Measurements from ENCODE around the gene CCND1.
"Not testable (repeated sequence)": the region's sequence is repeated elsewhere in the genome, so short reads cannot be mapped to it uniquely, and the experiment has no call there.

Gene CCND1

DNA sequence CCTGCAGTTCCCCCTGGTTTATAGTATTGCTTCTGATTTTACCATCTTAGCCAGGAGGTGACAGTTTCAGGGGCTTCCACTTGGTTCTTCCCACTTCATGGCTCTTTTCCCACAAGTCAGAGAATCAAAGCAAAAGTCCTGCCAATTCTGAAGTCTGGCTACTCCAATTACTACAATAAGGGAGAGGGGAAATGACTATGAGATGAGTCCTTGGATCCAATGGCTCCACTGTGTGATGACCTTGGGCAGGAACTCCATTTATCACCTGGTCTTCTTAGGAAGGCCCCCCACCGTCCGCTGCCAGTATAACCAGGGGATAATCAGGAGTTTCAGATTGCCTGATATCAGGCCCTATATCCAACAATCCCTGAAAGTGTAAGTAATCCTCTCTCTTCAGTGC, 31.6 kb upstream of the CCND1 start:
- DNase-seq, result no peak
- peaks cover 0 to 3% of the 10 kb centered on the region in 2 donors for H3K4me1 Mint-ChIP-seq
- H3K36me3 Mint-ChIP-seq, result peaks cover 0 to 3% of the 10 kb centered on the region in 2 donors

DNA sequence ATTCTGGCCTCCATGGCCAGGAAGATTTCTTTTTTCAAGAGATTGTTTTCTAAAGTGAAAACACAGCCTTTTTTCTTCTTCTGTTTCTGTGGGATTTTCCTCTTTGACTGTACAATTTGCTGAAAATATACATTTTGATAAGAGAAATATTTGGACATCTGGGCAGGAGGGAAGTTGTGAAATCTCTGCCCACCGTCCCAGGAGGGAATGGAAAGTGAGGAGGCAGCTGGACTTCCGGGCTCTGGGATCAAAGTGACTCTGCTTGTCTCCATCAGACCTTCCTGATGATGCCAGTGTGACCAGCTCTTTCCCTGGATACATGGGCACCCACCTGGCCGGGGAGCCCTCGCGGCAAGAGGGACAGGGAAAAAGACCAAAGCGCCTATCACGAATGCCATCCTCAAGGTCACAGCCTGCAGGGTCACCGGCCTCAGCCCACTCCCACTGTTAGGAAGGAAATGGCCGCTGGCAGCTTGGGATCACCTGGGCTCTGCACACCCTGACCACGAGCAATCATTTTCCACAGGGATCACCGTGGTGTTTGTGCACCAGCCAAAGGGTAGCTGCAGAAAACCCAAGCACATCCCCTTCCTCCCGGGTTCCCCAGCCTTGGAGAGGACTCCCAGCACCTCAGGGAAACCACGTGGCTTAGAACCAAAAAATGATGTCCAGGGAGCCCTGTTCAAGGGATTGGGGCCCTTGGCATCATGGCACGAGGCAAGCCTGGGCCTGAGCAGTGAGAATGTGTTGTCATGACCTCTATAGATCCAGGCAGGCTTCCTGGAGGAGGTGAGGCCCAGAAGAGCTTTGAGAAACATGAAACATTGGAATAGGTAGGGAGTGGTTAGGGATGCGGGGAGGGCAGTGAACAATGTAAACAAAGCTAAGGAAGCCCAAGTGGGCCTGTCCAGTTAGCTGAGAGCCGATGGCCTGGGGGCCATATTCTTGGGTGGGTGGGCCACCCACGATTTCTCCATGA, 29.1 kb upstream of the CCND1 start:
- H3K4me3 Mint-ChIP-seq, result no peak overlapping the region
- DNase-seq (no peak), ATAC-seq (replicated peaks) (no peak)
- H3K27me3 Mint-ChIP-seq, result peaks cover 29 to 41% of the 10 kb centered on the region in 2 donors
- peaks cover 0 to 3% of the 10 kb centered on the region in 2 donors for H3K4me1 Mint-ChIP-seq
- H3K27ac Mint-ChIP-seq, result no peak overlapping the region
- H3K9me3 Mint-ChIP-seq, result peaks cover 6 to 9% of the 10 kb centered on the region in 2 donors
- peaks cover 0 to 3% of the 10 kb centered on the region in 2 donors for H3K36me3 Mint-ChIP-seq

More for the DNA sequence above, 31.6 kb upstream of the CCND1 start:
- Mint-ChIP-seq H3K27ac (no peak overlapping the region), H3K27me3 (peaks cover 34 to 47% of the 10 kb centered on the region in 2 donors), H3K9me3 (peaks cover 6 to 9% of the 10 kb centered on the region in 2 donors), H3K4me3 (no peak overlapping the region)
- no peak for ATAC-seq (replicated peaks)

DNA sequence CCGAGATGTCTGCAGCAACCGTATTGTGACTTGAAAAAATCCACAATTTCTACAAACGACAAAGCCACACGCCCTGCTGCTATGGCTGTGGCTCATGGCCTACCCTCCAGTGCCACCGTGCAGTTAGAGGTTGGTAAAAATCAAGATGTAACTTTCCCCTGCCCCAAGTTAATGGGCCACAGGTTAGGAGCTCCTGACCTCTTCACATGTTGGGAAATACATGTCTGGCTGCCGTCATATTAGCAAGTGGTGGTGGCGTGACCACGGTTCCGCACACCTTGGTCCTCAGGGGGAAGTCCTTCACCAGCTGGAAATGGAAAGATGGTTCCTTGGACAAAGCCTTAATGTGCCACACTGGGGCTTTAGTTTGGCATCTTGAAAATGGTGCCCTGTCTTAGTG, 27.4 kb upstream of the CCND1 start:
- no peak overlapping the region for H3K27ac Mint-ChIP-seq
- H3K36me3 Mint-ChIP-seq, result peaks cover 0 to under 1% of the 10 kb centered on the region in 2 donors
- DNase-seq (no peak), ATAC-seq (replicated peaks) (no peak)
- H3K9me3 Mint-ChIP-seq, result peaks cover under 1 to 3% of the 10 kb centered on the region in 2 donors
- H3K4me3 Mint-ChIP-seq, result no peak overlapping the region
- peaks cover 0 to 3% of the 10 kb centered on the region in 2 donors for H3K4me1 Mint-ChIP-seq
- H3K27me3 Mint-ChIP-seq, result peaks cover 40 to 44% of the 10 kb centered on the region in 2 donors

DNA sequence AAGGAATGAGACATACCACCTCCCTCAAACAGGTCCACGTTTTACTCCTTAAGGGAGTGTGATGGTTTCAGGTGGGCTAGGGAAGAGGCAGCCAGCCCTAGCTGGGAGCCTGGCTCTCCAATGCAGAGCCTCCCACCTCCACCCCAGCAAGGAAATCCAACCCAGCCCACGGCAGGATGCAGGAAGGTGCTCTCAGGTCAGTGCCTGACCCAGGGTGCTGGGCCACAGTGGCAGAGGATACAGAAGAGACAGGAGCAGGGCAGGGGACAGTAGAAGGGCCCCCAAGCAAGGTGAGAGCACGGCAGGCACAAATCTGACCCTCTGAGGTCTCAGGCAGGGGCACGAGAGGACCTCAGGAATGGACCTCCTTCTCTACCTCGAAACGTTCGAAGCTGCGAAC, 26.9 kb upstream of the CCND1 start:
- no peaks in the 10 kb centered on the region for H3K9me3 Mint-ChIP-seq
- no peak overlapping the region for H3K4me3 Mint-ChIP-seq
- peaks cover 41 to 49% of the 10 kb centered on the region in 2 donors for H3K27me3 Mint-ChIP-seq
- H3K36me3 Mint-ChIP-seq, result no peaks in the 10 kb centered on the region
- no peak overlapping the region for H3K27ac Mint-ChIP-seq
- peaks cover 0 to 3% of the 10 kb centered on the region in 2 donors for H3K4me1 Mint-ChIP-seq
- DNase-seq (no peak), ATAC-seq (replicated peaks) (no peak)

DNA sequence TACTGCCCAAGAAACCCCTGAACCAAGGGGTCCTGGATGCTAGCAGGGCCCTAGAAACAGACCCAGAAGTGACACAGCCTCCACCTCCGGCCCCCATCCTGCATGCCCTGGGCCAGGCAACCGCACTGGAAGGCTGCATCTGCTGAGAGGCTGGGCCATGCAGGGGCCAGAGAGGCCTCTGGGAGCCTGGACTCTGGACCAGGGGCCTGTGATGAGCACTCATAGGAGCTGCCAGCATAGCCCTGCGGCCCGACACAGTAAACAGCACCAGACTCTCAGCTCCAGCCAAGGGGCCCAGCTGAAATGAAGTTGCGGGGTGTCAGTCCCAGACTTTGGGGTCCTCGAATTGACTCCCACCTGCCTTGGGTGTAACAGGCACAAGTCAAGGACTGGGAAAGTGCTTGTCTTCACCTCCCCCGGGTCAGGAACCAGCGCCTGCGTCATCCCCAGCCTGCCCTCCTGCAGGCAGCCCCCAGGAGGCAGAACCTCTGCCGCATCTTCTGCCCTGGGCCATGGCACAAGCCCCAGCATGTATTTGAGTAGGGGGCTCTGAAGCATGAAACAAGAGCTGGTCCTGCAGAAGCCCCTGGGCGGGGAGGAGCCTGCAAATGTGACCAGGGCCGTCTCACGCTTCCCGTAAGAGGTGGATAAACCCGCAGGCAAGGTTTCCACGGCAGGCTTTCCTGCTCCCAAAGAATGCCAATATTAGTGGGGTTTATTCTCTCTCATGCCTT, 25.2 kb upstream of the CCND1 start:
- no peak overlapping the region for H3K27ac Mint-ChIP-seq
- H3K36me3 Mint-ChIP-seq, result no peaks in the 10 kb centered on the region
- H3K9me3 Mint-ChIP-seq, result no peaks in the 10 kb centered on the region
- DNase-seq, result no peak
- peaks cover 50 to 52% of the 10 kb centered on the region in 2 donors for H3K27me3 Mint-ChIP-seq
- no peak overlapping the region for H3K4me3 Mint-ChIP-seq
- no peak for ATAC-seq (replicated peaks)
- peaks cover 0 to 3% of the 10 kb centered on the region in 2 donors for H3K4me1 Mint-ChIP-seq

DNA sequence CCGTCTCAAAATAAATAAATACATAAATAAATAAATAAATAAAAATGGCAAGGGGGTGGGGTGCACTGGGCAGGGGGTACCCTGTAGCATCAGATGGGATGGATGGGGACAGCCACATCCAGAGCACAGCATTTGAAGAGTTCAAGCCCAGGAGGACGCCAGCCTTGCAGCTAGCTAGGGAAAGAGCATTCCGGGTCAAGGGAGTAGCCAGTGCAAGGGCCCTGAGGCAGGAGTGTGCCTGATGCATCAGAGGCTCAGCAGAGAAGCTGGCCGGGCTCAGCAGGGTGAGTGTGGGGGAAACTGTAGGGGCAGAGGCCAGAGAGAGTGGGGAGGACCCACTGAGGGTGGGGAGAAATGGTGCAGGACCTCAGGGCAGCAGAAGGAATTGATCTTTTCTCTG, 23.7 kb upstream of the CCND1 start:
- Mint-ChIP-seq H3K27me3 (peaks cover 42 to 51% of the 10 kb centered on the region in 2 donors), H3K27ac (peak overlapping the region; percentile 21), H3K36me3 (no peaks in the 10 kb centered on the region), H3K4me1 (peaks cover 0 to 3% of the 10 kb centered on the region in 2 donors), H3K4me3 (no peak overlapping the region), H3K9me3 (no peaks in the 10 kb centered on the region)
- ATAC-seq (replicated peaks) (no peak), DNase-seq (no peak)

DNA sequence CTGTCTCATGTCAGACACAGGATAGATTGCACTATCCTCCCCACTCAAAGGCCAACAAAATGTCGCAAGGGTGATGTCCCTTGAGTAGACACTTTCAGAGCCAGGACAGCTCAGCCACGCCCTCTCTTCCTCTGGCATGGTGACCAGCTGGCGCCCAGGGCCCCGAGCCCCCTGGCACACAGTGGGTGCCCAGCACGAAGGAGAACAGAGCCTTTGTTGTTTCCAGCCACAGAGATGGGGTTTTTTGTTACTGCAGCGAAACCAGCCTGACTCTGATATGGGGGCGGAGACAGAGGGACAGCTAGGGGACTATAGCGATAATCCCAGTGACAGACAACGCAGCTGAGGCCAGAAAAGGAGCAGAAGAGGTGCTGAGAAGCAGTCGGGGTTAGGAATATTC, 23.3 kb upstream of the CCND1 start:
- H3K9me3 Mint-ChIP-seq, result no peaks in the 10 kb centered on the region
- no peak overlapping the region for H3K27ac Mint-ChIP-seq
- H3K4me1 Mint-ChIP-seq, result peaks cover 0 to 3% of the 10 kb centered on the region in 2 donors
- H3K27me3 Mint-ChIP-seq, result peaks cover 39 to 51% of the 10 kb centered on the region in 2 donors
- H3K36me3 Mint-ChIP-seq, result no peaks in the 10 kb centered on the region
- DNase-seq, result no peak
- H3K4me3 Mint-ChIP-seq, result no peak overlapping the region
- no peak for ATAC-seq (replicated peaks)

DNA sequence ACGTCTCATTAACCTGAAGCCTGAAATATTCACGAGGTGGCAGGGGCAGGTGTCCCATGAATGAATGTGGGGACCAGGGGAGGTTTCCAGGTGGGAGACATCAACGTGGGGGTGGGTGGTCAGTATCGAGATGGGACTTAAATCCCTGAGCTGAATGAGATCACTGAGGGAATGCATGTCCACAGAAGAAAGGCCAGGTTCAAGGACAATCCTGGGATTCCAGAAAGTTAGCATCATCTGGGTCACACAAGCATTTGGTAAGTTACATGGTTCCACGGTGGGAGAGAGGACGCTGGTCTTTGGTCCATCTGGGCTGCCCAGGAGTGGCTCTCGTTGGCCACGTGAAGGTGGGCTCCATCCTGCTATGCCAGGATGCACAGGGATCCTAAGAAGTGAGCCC, 22.7 kb upstream of the CCND1 start:
- Mint-ChIP-seq H3K4me3 (no peak overlapping the region), H3K27ac (no peak overlapping the region), H3K27me3 (peaks cover 39 to 51% of the 10 kb centered on the region in 2 donors), H3K4me1 (peaks cover 0 to 3% of the 10 kb centered on the region in 2 donors), H3K9me3 (no peaks in the 10 kb centered on the region), H3K36me3 (no peaks in the 10 kb centered on the region)
- no peak for DNase-seq
- ATAC-seq (replicated peaks), result no peak

DNA sequence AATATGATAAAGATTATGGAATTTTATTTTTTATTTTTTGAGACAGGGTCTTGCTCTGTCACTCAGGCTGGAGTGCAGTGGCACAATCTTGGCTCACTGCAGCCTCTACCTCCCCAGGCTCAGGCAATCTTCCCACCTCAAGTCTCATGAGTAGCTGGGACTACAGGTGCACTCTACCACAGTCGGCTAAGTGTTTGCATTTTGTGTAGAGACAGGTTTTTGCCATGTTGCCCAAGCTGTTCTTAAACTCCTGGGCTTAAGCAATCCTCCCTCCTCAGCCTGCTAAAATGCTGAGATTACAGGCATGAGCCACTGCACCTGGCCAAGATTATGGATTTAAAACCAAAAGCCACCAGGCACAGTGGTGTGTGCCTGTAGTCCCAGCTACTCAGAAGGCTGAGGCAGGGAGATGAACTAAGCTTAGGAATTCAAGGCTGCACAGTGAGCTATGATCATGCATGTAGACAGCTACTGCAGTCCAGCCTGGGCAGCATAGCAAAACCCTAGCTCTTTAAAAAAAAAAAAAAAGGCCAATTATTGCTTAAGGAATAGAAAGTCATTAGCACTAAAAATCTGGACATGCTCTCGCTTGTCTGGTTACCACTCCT, 20.2 kb upstream of the CCND1 start:
- no peak overlapping the region for H3K27ac Mint-ChIP-seq
- H3K9me3 Mint-ChIP-seq, result no peaks in the 10 kb centered on the region
- DNase-seq (no peak), ATAC-seq (replicated peaks) (no peak)
- H3K4me3 Mint-ChIP-seq, result no peak overlapping the region
- no peaks in the 10 kb centered on the region for H3K36me3 Mint-ChIP-seq
- H3K27me3 Mint-ChIP-seq, result peaks cover 38 to 61% of the 10 kb centered on the region in 2 donors
- peaks cover 4 to 7% of the 10 kb centered on the region in 2 donors for H3K4me1 Mint-ChIP-seq

DNA sequence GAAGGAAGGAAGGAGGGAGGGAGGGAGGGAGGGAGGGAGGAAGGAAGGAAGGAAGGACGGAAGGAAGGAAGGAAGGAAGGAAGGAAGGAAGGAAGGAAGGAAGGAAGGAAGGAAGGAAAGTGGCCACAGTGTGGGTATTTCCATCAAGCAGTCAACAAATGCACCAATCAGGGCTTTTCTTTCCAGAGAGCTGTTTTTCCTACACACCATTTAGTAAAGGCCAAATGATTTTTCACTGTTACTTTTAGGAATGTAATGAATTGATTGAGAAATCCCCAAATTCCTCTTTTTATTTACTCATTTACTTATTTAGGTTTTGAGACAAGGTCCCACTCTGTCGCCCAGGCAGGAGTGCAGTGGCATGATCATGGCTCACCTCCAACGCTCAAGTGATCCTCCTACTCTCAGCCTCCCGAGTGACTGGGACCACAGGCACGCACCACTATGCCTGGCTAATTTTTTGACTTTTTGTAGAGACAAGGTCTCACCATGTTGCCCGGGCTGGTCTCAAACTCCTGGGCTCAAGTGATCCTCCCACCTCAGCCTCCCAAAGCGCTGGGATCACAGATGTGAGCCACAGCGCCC, 18.8 kb upstream of the CCND1 start:
- peaks cover 45 to 66% of the 10 kb centered on the region in 2 donors for H3K27me3 Mint-ChIP-seq
- not testable (repeated sequence) for H3K36me3 Mint-ChIP-seq; DNase-seq; H3K9me3 Mint-ChIP-seq; H3K4me3 Mint-ChIP-seq; H3K27ac Mint-ChIP-seq; ATAC-seq (replicated peaks); H3K4me1 Mint-ChIP-seq

DNA sequence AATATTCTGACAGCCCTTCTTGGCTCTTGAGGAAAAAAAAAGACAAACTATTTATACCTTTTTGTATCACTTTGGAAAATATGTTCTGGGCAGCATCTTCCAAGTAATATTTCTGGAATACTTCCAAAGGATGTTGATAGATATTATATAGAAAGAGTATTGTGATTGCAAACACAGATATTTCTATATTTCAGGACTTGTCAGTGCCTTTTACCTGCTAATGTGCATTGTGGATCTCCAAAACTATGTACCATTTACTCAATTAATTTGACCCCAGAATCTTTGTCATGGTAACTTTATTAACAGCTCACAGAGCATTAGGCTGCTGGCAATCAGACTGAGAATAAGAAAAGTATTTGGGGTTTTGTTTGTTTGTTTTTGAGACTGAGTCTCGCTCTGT, 16.7 kb upstream of the CCND1 start:
- Mint-ChIP-seq H3K4me1 (peaks cover 4 to 7% of the 10 kb centered on the region in 2 donors), H3K9me3 (peaks cover 4 to 6% of the 10 kb centered on the region in 2 donors), H3K36me3 (peaks cover 3 to 4% of the 10 kb centered on the region in 2 donors), H3K4me3 (no peak overlapping the region), H3K27me3 (peaks cover 34 to 61% of the 10 kb centered on the region in 2 donors), H3K27ac (no peak overlapping the region)
- ATAC-seq (replicated peaks) (no peak), DNase-seq (no peak)

DNA sequence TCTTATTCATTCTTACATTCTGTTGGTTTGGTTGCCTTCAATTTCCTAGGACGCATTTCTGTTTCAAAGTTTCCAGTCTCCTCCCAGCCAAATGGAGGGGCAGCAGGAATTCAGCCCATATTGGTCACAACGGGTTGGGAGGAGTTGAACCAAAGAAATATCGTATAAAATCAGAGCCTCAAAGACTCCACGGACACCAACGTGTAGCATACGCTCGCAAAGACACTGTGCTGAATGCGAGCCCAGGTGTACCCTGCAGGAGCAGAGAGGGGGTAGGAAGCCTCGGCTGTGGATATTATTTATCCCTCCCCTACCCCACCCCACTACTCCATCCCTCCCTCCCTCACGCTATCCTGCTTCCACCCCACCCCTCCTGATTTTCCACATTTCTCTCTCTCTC, 15.5 kb upstream of the CCND1 start:
- peaks cover 34 to 62% of the 10 kb centered on the region in 2 donors for H3K27me3 Mint-ChIP-seq
- peaks cover 4 to 7% of the 10 kb centered on the region in 2 donors for H3K4me1 Mint-ChIP-seq
- no peak for DNase-seq
- H3K4me3 Mint-ChIP-seq, result no peak overlapping the region
- ATAC-seq (replicated peaks), result no peak
- H3K9me3 Mint-ChIP-seq, result peaks cover 12 to 13% of the 10 kb centered on the region in 2 donors
- peaks cover 4 to 11% of the 10 kb centered on the region in 2 donors for H3K36me3 Mint-ChIP-seq
- H3K27ac Mint-ChIP-seq, result no peak overlapping the region

DNA sequence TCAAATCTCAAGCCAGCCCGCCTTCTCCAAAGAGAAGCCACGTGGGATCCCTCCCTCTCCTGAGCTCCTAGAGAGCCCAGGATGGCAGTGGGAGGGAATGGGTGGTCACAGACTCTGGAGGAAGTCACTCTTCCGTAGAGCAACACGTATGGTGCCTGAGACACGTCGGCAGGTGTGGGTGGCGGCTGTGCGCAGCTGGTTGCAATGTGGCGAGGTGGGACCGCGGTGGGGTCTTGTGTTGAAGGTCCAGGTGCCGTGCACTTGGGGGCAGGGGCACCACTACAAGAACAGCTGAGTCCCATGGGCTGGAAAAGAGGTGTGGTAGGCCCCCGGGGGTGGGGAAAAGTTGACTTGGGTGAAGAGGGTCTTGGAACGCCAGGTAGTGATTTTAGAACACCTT, 13.4 kb upstream of the CCND1 start:
- ATAC-seq (replicated peaks), result no peak
- H3K27ac Mint-ChIP-seq, result no peak overlapping the region
- H3K9me3 Mint-ChIP-seq, result peaks cover 12 to 13% of the 10 kb centered on the region in 2 donors
- peaks cover 4 to 7% of the 10 kb centered on the region in 2 donors for H3K4me1 Mint-ChIP-seq
- peaks cover 45 to 74% of the 10 kb centered on the region in 2 donors for H3K27me3 Mint-ChIP-seq
- peaks cover 4 to 11% of the 10 kb centered on the region in 2 donors for H3K36me3 Mint-ChIP-seq
- DNase-seq, result no peak
- H3K4me3 Mint-ChIP-seq, result no peak overlapping the region

DNA sequence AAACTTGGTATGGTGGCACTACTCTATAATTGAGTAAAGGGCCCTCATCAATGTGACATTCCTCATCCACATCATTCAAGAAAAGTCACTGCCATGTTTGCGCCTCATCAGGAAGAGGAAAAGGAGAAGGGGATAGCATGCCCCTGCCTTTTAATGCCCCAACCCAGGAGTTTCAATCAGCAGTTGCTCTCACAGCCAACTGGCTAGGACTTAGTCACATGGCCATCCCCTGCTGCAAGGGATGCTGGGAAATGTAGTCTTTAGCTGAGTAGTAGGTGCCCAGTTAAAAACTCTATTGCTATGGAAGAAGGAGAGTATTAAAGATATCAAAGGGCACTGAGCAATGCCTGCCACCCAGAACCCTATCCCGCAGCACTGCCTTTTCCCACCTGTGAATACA, 10.9 kb upstream of the CCND1 start:
- peaks cover 56 to 85% of the 10 kb centered on the region in 2 donors for H3K27me3 Mint-ChIP-seq
- H3K4me3 Mint-ChIP-seq, result no peak overlapping the region
- peak; percentile 51 to 52 for ATAC-seq (replicated peaks)
- no peak for DNase-seq
- H3K36me3 Mint-ChIP-seq, result peaks cover 4 to 11% of the 10 kb centered on the region in 2 donors
- peaks cover 12 to 13% of the 10 kb centered on the region in 2 donors for H3K9me3 Mint-ChIP-seq
- H3K4me1 Mint-ChIP-seq, result peaks cover 4 to 5% of the 10 kb centered on the region in 2 donors
- no peak overlapping the region for H3K27ac Mint-ChIP-seq
